Measurements from ENCODE around the gene OTUD3. TPM values are rescaled to one million over a fixed set of nuclear protein-coding genes. Genes with fewer than 3 reads are reported as not detected.

Gene OTUD3
- total and polyA plus RNA-seq, 2 of the 4 experiments (the other 2 are of a cell fraction): 2.9 to 3.1 TPM

- TF ChIP-seq NFE2L2 (IDR thresholded peaks at IDR 0.05; ENCODE audit: low read depth, low read length): no peak
- no peak for TF ChIP-seq ELK1 (IDR thresholded peaks at IDR 0.05; ENCODE audit: borderline replicate concordance, low read depth, low read length)
- TF ChIP-seq MAFK (IDR thresholded peaks at IDR 0.05; ENCODE audit: low read depth, low read length): no peak
- no peak overlapping the region for H2BK15ac ChIP-seq (ENCODE audit: low read depth, low read length)
- no peak overlapping the region for H4K5ac ChIP-seq (ENCODE audit: low read depth, low read length)
- ChIA-PET POLR2A (ENCODE audit: unreplicated experiment) (no interaction called here), CTCF (no interaction called here)
- no peaks in the 10 kb centered on the region for H4K20me1 ChIP-seq (ENCODE audit: insufficient read depth, low read length)
- peaks cover 24% of the 10 kb centered on the region for H3K27me3 ChIP-seq (ENCODE audit: control insufficient read depth, insufficient read depth, low read length)
- peaks cover 7% of the 10 kb centered on the region; the same call in 1 of the 2 replicates for H3K9me3 ChIP-seq (ENCODE audit: control insufficient read depth, insufficient read depth, low read length)
- no peak overlapping the region for H4K91ac ChIP-seq (ENCODE audit: insufficient read depth, low read depth, low read length)
- ATAC-seq (ENCODE audit: low read depth) (no peak), DNase-seq (no peak)
- no peaks in the 10 kb centered on the region for H3K79me1 ChIP-seq (ENCODE audit: low read depth in 1 of 2, low read length in 2 of 2)
- no peak overlapping the region for H3K4ac ChIP-seq (ENCODE audit: low read depth, low read length)
- WGBS, 2 experiments (ENCODE audit: extremely low coverage in 2 of 2, insufficient read length in 1 of 2): 64% methylated on average over 7 of the region's 11 CpGs; no CpG with 5 or more reads in 1 of the 2 experiments
- no peaks in the 10 kb centered on the region for H3K36me3 ChIP-seq (ENCODE audit: control insufficient read depth, insufficient read depth, low read length)
- H3K9me1 ChIP-seq (ENCODE audit: insufficient read depth, low read length): no peaks in the 10 kb centered on the region
- H4K8ac ChIP-seq (ENCODE audit: low read depth in 2 of 2, low read length in 2 of 2): no peak overlapping the region
- H2AFZ ChIP-seq (replicated peaks; ENCODE audit: low read length, poor library complexity): no peak overlapping the region
- H2BK5ac ChIP-seq (ENCODE audit: low read depth, low read length, poor library complexity, severe bottlenecking): no peak overlapping the region
- H3K56ac ChIP-seq (ENCODE audit: extremely low read depth, insufficient read depth, low read length): no peak overlapping the region
- H2AK9ac ChIP-seq (replicated peaks; ENCODE audit: low read depth, low read length, poor library complexity): no peak overlapping the region
- no peak overlapping the region for H3K14ac ChIP-seq (replicated peaks; ENCODE audit: low read depth, low read length)
- intact Hi-C loops (cut with micrococcal nuclease): no loop called here
- BruUV-seq (replicated peaks): no TSS peak
- H3K27ac ChIP-seq (ENCODE audit: insufficient read depth, low read length): no peak overlapping the region
- H2AK5ac ChIP-seq (ENCODE audit: low read depth, low read length): no peak overlapping the region
- H2BK20ac ChIP-seq (ENCODE audit: low read depth, low read length): no peak overlapping the region
- in situ Hi-C loops (cut with MboI; ENCODE audit: low sequenced_read_pairs): no loop called here
- H3K23ac ChIP-seq (ENCODE audit: low read depth, low read length): no peak overlapping the region
- no peaks in the 10 kb centered on the region for H3K4me1 ChIP-seq (ENCODE audit: control insufficient read depth, insufficient read depth, low read length)
- no peak overlapping the region for H3K4me3 ChIP-seq (ENCODE audit: insufficient read depth, low read depth, low read length)
- dilution Hi-C loops (cut with HindIII; ENCODE audit: low sequenced_read_pairs, unreplicated experiment): no loop called here
- H3K4me2 ChIP-seq (ENCODE audit: low read depth, low read length): no peak overlapping the region
- no peak overlapping the region for H3K9ac ChIP-seq (ENCODE audit: low read depth, low read length)
- H3K18ac ChIP-seq (ENCODE audit: low read depth, low read length): no peak overlapping the region
- H2BK120ac ChIP-seq (ENCODE audit: low read depth, low read length): no peak overlapping the region
Measured at GRCh38 chr1:19955534-19956170, 73.5 kb downstream of the OTUD3 start.

Measured in IMR-90 (cell line).